ENCODE data around the gene TBCE.

The TBCE gene, protein sequence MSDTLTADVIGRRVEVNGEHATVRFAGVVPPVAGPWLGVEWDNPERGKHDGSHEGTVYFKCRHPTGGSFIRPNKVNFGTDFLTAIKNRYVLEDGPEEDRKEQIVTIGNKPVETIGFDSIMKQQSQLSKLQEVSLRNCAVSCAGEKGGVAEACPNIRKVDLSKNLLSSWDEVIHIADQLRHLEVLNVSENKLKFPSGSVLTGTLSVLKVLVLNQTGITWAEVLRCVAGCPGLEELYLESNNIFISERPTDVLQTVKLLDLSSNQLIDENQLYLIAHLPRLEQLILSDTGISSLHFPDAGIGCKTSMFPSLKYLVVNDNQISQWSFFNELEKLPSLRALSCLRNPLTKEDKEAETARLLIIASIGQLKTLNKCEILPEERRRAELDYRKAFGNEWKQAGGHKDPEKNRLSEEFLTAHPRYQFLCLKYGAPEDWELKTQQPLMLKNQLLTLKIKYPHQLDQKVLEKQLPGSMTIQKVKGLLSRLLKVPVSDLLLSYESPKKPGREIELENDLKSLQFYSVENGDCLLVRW

DNA sequence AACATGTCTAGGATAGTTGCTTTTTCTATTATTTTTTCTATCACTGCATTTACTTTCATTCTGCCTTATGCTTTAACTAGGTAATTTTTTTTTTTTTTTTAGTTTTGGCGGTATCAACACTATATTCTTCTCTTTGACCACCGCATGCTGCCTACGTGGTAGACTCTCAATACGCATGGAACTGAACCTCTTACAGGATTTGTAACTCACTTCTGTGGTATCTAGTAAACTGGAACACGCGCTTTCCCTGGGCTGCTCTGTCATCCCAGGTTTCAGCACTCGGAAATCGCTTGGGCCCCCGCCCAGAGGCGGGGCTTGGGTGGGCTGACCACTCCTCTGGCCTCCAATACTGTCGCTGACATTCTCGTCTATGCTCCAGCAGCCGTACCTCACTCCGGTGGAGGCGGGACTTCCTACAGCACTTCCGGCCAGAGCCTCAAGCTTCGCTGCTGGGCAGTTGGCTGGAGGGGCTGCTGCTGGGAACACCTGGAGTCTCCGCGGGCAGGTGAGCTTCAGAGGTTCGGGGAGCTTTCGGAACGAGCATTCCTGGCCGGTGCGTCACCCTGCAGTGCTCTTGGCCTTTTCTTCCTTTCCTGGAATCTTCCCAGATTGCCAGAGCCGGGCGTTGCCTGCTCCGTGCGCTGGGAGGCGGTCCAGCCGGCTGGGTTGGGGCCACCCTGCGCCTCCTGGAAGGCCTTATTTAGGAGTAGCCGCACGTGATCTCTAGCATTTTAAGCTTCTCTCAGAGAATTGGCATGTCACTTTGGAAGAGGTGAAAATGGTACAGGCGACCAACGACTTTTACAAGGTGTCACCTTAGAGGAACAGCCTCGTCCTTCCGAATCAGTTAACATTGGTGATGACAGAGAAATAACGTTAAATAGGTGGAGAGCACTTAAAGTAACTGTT is at the start of gene TBCE:
Gene TBCE, plus strand, starts transcription at position 428 of the 909 bp plus-strand sequence. CDS start 12,623 bp downstream, outside the sequence.
- TF ChIP-seq, protein P1, sequence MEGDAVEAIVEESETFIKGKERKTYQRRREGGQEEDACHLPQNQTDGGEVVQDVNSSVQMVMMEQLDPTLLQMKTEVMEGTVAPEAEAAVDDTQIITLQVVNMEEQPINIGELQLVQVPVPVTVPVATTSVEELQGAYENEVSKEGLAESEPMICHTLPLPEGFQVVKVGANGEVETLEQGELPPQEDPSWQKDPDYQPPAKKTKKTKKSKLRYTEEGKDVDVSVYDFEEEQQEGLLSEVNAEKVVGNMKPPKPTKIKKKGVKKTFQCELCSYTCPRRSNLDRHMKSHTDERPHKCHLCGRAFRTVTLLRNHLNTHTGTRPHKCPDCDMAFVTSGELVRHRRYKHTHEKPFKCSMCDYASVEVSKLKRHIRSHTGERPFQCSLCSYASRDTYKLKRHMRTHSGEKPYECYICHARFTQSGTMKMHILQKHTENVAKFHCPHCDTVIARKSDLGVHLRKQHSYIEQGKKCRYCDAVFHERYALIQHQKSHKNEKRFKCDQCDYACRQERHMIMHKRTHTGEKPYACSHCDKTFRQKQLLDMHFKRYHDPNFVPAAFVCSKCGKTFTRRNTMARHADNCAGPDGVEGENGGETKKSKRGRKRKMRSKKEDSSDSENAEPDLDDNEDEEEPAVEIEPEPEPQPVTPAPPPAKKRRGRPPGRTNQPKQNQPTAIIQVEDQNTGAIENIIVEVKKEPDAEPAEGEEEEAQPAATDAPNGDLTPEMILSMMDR (IDR thresholded peaks at IDR 0.05; ENCODE audit: extremely low read depth, insufficient read depth, missing control alignments), result no peak
- DNase-seq (ENCODE audit: low spot score), result peak; percentile 95
- in situ Hi-C loops (cut with MboI; ENCODE audit: low pct_unique_long_range_greater_than_20kb, low sequenced_read_pairs, unreplicated experiment), result no loop called here

- in situ Hi-C loops (cut with MboI; ENCODE audit: low pct_unique_long_range_greater_than_20kb, low sequenced_read_pairs, unreplicated experiment), result no loop called here
- TF ChIP-seq, protein P1 (IDR thresholded peaks at IDR 0.05; ENCODE audit: extremely low read depth, insufficient read depth, missing control alignments), result no peak
- DNase-seq (ENCODE audit: low spot score), result no peak
Measured at GRCh38 chr1:235319255-235319654, 48.0 kb upstream of the TBCE start.

GRCh38 chr1:235320521-235321179 is 46.6 kb upstream of the TBCE start:
- in situ Hi-C loops (cut with MboI; ENCODE audit: low pct_unique_long_range_greater_than_20kb, low sequenced_read_pairs, unreplicated experiment), result no loop called here
- TF ChIP-seq, protein P1 (IDR thresholded peaks at IDR 0.05; ENCODE audit: extremely low read depth, insufficient read depth, missing control alignments), result no peak
- no peak for DNase-seq (ENCODE audit: low spot score)

DNA sequence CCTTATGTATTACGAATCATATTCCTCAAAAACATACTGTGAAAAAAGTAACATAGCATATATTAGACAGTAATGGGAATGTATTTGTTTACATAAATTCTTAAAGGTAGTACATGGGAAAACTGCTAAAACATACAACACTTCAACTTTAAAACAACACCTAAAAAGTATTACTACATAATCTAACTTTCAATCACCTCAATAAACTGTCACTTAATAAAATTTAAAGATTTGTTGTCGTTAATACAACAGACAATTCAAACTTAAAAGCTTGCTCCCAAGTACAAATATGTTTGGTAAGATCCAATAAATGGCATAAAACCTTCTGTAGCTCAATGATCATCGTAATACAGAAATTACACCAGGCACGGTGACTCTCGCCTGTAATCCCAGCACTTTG is 42.9 kb upstream of the TBCE start:
- in situ Hi-C loops (cut with MboI; ENCODE audit: low pct_unique_long_range_greater_than_20kb, low sequenced_read_pairs, unreplicated experiment), result no loop called here
- TF ChIP-seq, protein P1 (IDR thresholded peaks at IDR 0.05; ENCODE audit: extremely low read depth, insufficient read depth, missing control alignments), result no peak
- DNase-seq (ENCODE audit: low spot score), result no peak

DNA sequence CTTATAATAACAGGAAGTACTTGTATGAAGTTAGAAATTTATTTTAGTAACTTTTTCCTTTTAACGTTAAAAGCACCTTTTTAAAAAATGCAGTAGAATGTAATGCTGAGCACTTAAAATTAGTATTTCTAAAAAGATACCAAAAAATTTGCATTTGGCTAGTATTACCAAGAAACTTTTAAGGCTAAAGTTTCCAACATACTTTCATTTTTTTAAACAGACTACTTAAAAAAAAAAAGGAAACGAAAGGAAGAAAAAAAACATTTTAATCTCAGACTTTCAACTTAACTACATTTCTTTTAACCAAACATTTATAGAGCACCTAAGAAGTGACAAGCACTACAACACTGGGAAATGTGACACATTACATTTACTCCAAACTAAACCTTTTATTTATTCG is 42.1 kb upstream of the TBCE start:
- in situ Hi-C loops (cut with MboI; ENCODE audit: low pct_unique_long_range_greater_than_20kb, low sequenced_read_pairs, unreplicated experiment), result no loop called here

More for the DNA sequence above, 42.1 kb upstream of the TBCE start:
- TF ChIP-seq, protein P1 (IDR thresholded peaks at IDR 0.05; ENCODE audit: extremely low read depth, insufficient read depth, missing control alignments), result no peak
- DNase-seq (ENCODE audit: low spot score), result no peak

Measured in GM13977 (cell line).